Measurements from ENCODE around the gene IGSF1. TPM values are rescaled to one million over a fixed set of nuclear protein-coding genes. Genes with fewer than 3 reads are reported as not detected.
"Not testable (repeated sequence)": the region's sequence is repeated elsewhere in the genome, so short reads cannot be mapped to it uniquely, and the experiment has no call there.

Gene IGSF1
- total RNA-seq, 1 donor from 2014 or later, result 2.6 TPM

GRCh38 chrX:131279197-131279596 lies 9.9 kb downstream of the IGSF1 start:
- intact Hi-C loops (cut with DNase I), result no loop called here
- no peak for ATAC-seq
- DNase-seq (ENCODE audit: missing footprints), result no peak

- DNase-seq (ENCODE audit: missing footprints) (no peak), ATAC-seq (no peak)
- intact Hi-C loops (cut with DNase I), result no loop called here
Measured at GRCh38 chrX:131277543-131278136, 11.5 kb downstream of the IGSF1 start.

GRCh38 chrX:131273011-131273410 lies 16.1 kb downstream of the IGSF1 start:
- ATAC-seq (no peak), DNase-seq (ENCODE audit: missing footprints) (no peak)
- intact Hi-C loops (cut with DNase I), result no loop called here

- intact Hi-C loops (cut with DNase I), result no loop called here
- ATAC-seq (no peak), DNase-seq (ENCODE audit: missing footprints) (no peak)
Measured at GRCh38 chrX:131271826-131272225, 17.3 kb downstream of the IGSF1 start.

GRCh38 chrX:131271274-131271673 lies 17.8 kb downstream of the IGSF1 start:
- DNase-seq (ENCODE audit: missing footprints) (no peak), ATAC-seq (no peak)
- intact Hi-C loops (cut with DNase I), result no loop called here

GRCh38 chrX:131270080-131270479 lies 19.0 kb downstream of the IGSF1 start:
- DNase-seq (ENCODE audit: missing footprints) (no peak), ATAC-seq (no peak)
- intact Hi-C loops (cut with DNase I), result no loop called here

GRCh38 chrX:131264665-131265064 lies 24.4 kb downstream of the IGSF1 start:
- DNase-seq (ENCODE audit: missing footprints) (no peak), ATAC-seq (peak; percentile 54)
- intact Hi-C loops (cut with DNase I), result no loop called here

- intact Hi-C loops (cut with DNase I), result no loop called here
- ATAC-seq (no peak), DNase-seq (ENCODE audit: missing footprints) (no peak)
Measured at GRCh38 chrX:131264053-131264452, 25.1 kb downstream of the IGSF1 start.

GRCh38 chrX:131262738-131263679 lies 26.1 kb downstream of the IGSF1 start:
- DNase-seq (ENCODE audit: missing footprints), result no peak
- intact Hi-C loops (cut with DNase I), result no loop called here
- no peak for ATAC-seq

GRCh38 chrX:131262200-131262599 lies 26.9 kb downstream of the IGSF1 start:
- DNase-seq (ENCODE audit: missing footprints) (no peak), ATAC-seq (no peak)
- intact Hi-C loops (cut with DNase I), result no loop called here

- ATAC-seq, result no peak
- DNase-seq (ENCODE audit: missing footprints), result no peak
- intact Hi-C loops (cut with DNase I), result no loop called here
Measured at GRCh38 chrX:131257367-131257766, 31.7 kb downstream of the IGSF1 start.

GRCh38 chrX:131250984-131251738 lies 37.9 kb downstream of the IGSF1 start:
- DNase-seq (ENCODE audit: missing footprints); intact Hi-C loops (cut with DNase I); ATAC-seq: not testable (repeated sequence)

- DNase-seq (ENCODE audit: missing footprints) (no peak), ATAC-seq (no peak)
- intact Hi-C loops (cut with DNase I), result no loop called here
Measured at GRCh38 chrX:131239057-131239456, 50.0 kb downstream of the IGSF1 start.

GRCh38 chrX:131237363-131237762 lies 51.7 kb downstream of the IGSF1 start:
- DNase-seq (ENCODE audit: missing footprints), result no peak
- intact Hi-C loops (cut with DNase I), result no loop called here
- ATAC-seq, result no peak

GRCh38 chrX:131235768-131236545 lies 53.1 kb downstream of the IGSF1 start:
- DNase-seq (ENCODE audit: missing footprints), result no peak
- ATAC-seq, result no peak
- intact Hi-C loops (cut with DNase I), result no loop called here

GRCh38 chrX:131227608-131228007 lies 61.5 kb downstream of the IGSF1 start:
- no peak for DNase-seq (ENCODE audit: missing footprints)
- ATAC-seq, result no peak
- intact Hi-C loops (cut with DNase I), result no loop called here

GRCh38 chrX:131226591-131226990 lies 62.5 kb downstream of the IGSF1 start:
- intact Hi-C loops (cut with DNase I), result no loop called here
- ATAC-seq, result no peak
- DNase-seq (ENCODE audit: missing footprints), result no peak

- ATAC-seq (no peak), DNase-seq (ENCODE audit: missing footprints) (no peak)
- intact Hi-C loops (cut with DNase I), result no loop called here
Measured at GRCh38 chrX:131225078-131225477, 64.0 kb downstream of the IGSF1 start.
